Measurements from ENCODE around the gene RIMS3.

The RIMS3 gene

DNA sequence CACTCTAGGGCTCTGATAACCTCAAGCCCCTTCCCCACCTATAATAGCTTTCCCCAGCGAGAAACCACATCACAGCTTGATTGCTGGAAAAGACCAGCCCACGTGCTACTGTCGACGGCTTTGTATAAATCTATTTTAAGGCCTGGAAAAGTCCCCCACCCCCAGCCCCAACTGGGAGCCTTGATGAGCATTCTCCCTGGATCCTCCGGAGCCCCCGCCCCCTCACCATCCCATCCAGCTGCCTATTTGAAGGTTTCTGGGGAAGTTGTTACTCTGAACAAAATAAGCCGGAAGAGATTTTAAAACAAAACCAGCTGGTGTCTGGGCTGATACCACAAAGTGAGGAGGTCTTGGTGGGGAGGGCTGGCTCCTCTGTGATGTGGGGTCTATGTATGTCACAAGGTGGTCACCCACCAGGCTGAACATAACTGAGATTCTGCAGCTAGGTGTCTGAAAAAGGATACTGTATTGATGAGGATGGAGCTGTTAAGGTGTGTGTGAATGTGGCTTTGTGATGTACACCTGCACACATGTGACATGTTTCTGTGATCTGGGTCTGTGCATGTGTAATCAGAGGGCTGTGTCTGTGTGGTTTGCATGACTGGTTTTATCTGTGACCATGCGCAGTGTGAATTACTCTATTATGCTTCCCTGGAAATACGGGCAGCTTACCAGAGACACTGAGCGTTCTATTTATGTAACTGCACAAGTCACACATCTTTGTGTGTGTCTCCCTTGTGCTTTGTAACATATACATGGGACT is 25.0 kb downstream of the RIMS3 start:
- Histone ChIP-seq H3K27ac (ENCODE audit: low read length) (no peak overlapping the region), H3K9ac (ENCODE audit: low read length in 2 of 2) (no peak overlapping the region), H3K27me3 (ENCODE audit: control insufficient read depth in 1 of 2, insufficient read depth in 2 of 2, low read length in 2 of 2) (no peaks in the 10 kb centered on the region)

DNA sequence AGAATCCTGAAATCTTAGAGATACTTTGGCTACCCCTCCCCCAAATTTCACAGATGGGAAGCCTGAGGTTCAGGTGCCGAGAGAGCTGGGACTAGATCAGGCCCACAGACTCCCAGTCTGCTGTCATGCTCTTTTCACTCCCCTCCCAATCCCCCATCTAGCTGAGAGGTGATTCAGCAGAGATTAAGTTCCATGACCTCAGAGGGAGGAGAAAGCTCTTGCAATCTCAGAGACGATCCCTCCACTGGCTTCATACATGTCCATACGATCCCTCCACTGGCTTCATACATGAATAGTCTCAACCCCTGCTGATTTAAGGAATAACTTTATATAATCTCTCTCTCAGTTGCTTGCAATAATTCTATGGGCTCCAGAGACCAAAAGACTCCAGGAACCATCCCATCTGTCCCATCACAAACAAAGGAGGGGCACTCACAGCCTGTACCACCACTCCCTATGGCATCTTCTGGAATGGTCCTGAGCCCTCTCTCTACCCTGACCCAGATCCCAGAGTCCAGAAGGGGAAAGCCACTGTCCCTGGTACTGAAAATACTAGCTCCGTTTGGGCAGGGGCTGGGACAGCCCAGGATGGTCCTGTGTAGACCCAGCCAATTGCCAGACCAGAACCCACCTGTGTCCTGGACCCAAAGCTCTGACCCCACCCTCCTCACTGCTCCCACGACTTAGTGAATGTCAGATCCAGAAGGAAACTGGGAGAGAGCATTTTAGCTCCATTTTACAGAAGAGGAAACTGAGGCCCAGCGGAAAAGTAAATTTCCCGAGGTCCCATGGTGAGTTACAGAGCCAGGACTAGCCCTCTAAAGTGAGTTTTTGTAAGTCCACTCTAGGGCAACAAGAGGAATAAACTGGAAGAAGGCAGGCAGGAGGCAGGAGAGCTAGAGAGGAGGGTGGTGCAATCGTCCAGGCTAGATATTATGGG is 27.1 kb downstream of the RIMS3 start:
- H3K9me3 ChIP-seq (ENCODE audit: control insufficient read depth in 2 of 2, low read length in 2 of 2) = no peaks in the 10 kb centered on the region
- no peaks in the 10 kb centered on the region for H3K27me3 ChIP-seq (ENCODE audit: control insufficient read depth in 1 of 2, insufficient read depth in 2 of 2, low read length in 2 of 2)
- H3K4me1 ChIP-seq (ENCODE audit: control insufficient read depth, insufficient read depth, low read length) = peaks cover 6% of the 10 kb centered on the region
- no peaks in the 10 kb centered on the region for H3K36me3 ChIP-seq (ENCODE audit: control insufficient read depth in 2 of 2, insufficient read depth in 2 of 2, low read length in 2 of 2)
- H3K4me3 ChIP-seq (ENCODE audit: low read length in 2 of 2) = no peak overlapping the region
- H3K27ac ChIP-seq (ENCODE audit: low read length) = no peak overlapping the region
- H3K9ac ChIP-seq (ENCODE audit: low read length in 2 of 2) = no peak overlapping the region

More for the DNA sequence above, 25.0 kb downstream of the RIMS3 start:
- Histone ChIP-seq H3K9me3 (ENCODE audit: control insufficient read depth in 2 of 2, low read length in 2 of 2) (no peaks in the 10 kb centered on the region), H3K4me3 (ENCODE audit: low read length in 2 of 2) (no peak overlapping the region), H3K36me3 (ENCODE audit: control insufficient read depth in 2 of 2, insufficient read depth in 2 of 2, low read length in 2 of 2) (no peaks in the 10 kb centered on the region), H3K4me1 (ENCODE audit: control insufficient read depth, insufficient read depth, low read length) (no peaks in the 10 kb centered on the region)

DNA sequence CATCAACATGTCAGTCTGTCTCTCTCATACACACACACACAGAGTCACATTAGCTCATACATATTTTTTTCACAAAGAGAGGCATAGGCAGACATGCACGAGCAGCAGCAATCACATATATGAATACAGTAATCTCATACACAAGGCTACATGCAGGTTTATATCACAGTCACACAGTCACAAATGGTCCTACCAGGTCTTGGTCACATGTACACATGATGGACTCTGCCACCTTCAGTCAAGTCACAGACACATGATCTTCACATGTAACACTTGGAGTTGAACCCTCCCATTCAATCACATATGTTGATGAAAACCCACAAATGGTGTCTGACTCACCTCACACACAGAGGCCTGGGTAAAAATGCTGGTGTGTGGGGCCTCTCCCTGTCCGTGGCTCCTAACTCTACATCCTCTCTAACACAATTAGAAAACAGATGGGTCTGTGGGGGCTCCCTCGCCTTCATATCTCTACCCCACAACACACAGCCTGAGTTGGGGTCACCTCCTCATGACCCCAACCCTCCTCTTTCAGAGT is 27.9 kb downstream of the RIMS3 start:
- no peak overlapping the region for H3K9ac ChIP-seq (ENCODE audit: low read length in 2 of 2)
- no peak overlapping the region for H3K4me3 ChIP-seq (ENCODE audit: low read length in 2 of 2)
- no peaks in the 10 kb centered on the region for H3K9me3 ChIP-seq (ENCODE audit: control insufficient read depth in 2 of 2, low read length in 2 of 2)
- no peaks in the 10 kb centered on the region for H3K36me3 ChIP-seq (ENCODE audit: control insufficient read depth in 2 of 2, insufficient read depth in 2 of 2, low read length in 2 of 2)
- H3K27me3 ChIP-seq (ENCODE audit: control insufficient read depth in 1 of 2, insufficient read depth in 2 of 2, low read length in 2 of 2) = no peaks in the 10 kb centered on the region
- H3K4me1 ChIP-seq (ENCODE audit: control insufficient read depth, insufficient read depth, low read length) = peaks cover 7% of the 10 kb centered on the region
- no peak overlapping the region for H3K27ac ChIP-seq (ENCODE audit: low read length)

DNA sequence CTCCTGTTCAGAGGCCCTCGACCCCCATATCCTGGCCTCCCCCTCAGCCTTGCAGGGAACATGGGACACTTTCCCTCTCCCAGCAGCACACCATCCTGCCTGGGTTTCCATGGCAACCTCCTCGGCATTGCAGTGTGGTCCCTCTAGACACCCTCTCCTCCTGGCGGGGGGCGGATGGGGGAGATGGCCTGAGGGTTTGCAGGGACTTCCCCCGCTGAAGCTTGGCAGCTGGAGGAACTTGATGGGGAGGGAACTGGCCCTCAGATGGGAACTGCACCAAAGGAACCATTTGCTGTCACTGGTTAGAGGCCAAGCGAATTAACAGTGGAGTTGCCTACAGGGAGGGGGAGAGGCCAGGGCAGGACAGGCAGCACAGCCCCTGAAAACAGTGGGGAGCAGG is 28.7 kb downstream of the RIMS3 start:
- Histone ChIP-seq H3K36me3 (ENCODE audit: control insufficient read depth in 2 of 2, insufficient read depth in 2 of 2, low read length in 2 of 2) (no peaks in the 10 kb centered on the region), H3K27ac (ENCODE audit: low read length) (no peak overlapping the region), H3K27me3 (ENCODE audit: control insufficient read depth in 1 of 2, insufficient read depth in 2 of 2, low read length in 2 of 2) (no peaks in the 10 kb centered on the region), H3K9me3 (ENCODE audit: control insufficient read depth in 2 of 2, low read length in 2 of 2) (no peaks in the 10 kb centered on the region), H3K4me1 (ENCODE audit: control insufficient read depth, insufficient read depth, low read length) (peaks cover 7% of the 10 kb centered on the region), H3K4me3 (ENCODE audit: low read length in 2 of 2) (no peak overlapping the region), H3K9ac (ENCODE audit: low read length in 2 of 2) (no peak overlapping the region)

DNA sequence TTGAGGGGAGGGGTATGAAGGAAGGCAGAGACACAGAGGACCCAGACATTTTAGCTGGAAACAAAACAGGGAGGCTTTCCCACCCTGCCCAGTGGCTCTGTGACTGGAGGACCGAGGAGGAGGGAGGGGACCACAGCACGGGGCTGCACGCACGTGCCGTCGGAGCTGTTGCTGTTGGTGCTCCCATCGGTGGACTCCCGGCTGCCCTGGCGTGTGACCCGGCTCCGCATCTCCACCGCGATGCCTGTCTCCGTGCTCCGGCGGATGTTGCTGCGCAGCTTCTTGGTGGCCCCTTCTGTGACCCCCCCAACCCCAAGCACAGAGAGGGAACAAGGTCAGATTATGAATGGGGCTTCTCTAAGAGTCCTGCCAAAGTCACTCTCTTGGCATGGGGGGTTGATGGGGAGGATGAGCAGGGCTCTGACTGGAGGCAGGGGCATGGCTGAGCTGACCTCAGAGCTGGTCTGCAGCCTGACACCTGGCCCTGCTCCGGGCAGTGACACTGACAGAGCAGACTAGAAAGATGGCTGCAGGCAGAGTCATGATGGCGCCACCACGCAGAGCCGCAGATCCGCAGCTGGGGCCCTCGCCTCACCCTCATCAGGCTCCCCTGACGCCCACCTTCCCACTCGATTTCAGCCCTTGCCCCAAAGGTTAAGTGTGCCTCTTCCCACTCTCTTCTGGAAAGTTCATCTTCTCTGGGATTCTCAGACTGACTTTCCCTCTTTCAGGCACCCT is 29.6 kb downstream of the RIMS3 start:
- no peaks in the 10 kb centered on the region for H3K27me3 ChIP-seq (ENCODE audit: control insufficient read depth in 1 of 2, insufficient read depth in 2 of 2, low read length in 2 of 2)
- H3K9me3 ChIP-seq (ENCODE audit: control insufficient read depth in 2 of 2, low read length in 2 of 2) = no peaks in the 10 kb centered on the region
- no peak overlapping the region for H3K9ac ChIP-seq (ENCODE audit: low read length in 2 of 2)
- H3K36me3 ChIP-seq (ENCODE audit: control insufficient read depth in 2 of 2, insufficient read depth in 2 of 2, low read length in 2 of 2) = no peaks in the 10 kb centered on the region
- no peak overlapping the region for H3K4me3 ChIP-seq (ENCODE audit: low read length in 2 of 2)
- peaks cover 7% of the 10 kb centered on the region for H3K4me1 ChIP-seq (ENCODE audit: control insufficient read depth, insufficient read depth, low read length)
- no peak overlapping the region for H3K27ac ChIP-seq (ENCODE audit: low read length)

DNA sequence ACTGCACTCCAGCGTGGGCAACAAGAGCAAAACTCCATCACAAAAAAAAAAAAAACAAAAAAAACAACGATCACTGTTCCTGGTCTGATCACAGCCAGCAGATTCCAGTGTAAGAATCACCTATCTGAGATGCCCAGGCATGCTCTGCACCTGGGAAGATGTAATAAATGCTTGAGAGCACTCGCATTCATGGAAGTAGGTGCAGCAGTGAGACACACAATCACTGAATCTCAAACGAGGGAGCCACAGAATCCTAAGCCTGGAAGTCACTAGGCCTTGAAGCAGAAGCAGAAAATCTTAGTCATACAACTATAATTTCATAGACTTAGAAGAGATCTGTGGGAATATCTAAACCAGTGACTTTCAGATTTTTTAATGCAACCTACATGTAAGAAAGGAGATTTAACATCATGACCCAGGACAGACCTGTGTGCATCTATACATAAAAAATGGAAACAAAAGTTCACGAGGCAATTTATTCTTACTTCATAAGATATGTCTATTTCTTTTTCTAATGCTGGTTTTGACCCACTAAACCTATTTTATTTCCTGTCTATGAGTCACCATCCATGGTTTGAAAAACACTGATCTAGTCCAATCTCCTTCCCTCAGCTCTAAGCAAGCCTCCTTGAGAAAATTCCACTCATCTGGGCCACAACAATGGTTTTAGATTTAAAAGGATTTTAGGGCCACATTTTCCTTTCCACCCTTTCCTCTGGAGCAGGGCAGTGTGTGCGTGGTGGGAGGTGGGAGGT is 30.4 kb downstream of the RIMS3 start:
- no peaks in the 10 kb centered on the region for H3K9me3 ChIP-seq (ENCODE audit: control insufficient read depth in 2 of 2, low read length in 2 of 2)
- H3K27me3 ChIP-seq (ENCODE audit: control insufficient read depth in 1 of 2, insufficient read depth in 2 of 2, low read length in 2 of 2) = no peaks in the 10 kb centered on the region
- no peak overlapping the region for H3K4me3 ChIP-seq (ENCODE audit: low read length in 2 of 2)
- no peak overlapping the region for H3K9ac ChIP-seq (ENCODE audit: low read length in 2 of 2)
- H3K36me3 ChIP-seq (ENCODE audit: control insufficient read depth in 2 of 2, insufficient read depth in 2 of 2, low read length in 2 of 2) = no peaks in the 10 kb centered on the region
- no peak overlapping the region for H3K27ac ChIP-seq (ENCODE audit: low read length)
- peaks cover 7% of the 10 kb centered on the region for H3K4me1 ChIP-seq (ENCODE audit: control insufficient read depth, insufficient read depth, low read length)

DNA sequence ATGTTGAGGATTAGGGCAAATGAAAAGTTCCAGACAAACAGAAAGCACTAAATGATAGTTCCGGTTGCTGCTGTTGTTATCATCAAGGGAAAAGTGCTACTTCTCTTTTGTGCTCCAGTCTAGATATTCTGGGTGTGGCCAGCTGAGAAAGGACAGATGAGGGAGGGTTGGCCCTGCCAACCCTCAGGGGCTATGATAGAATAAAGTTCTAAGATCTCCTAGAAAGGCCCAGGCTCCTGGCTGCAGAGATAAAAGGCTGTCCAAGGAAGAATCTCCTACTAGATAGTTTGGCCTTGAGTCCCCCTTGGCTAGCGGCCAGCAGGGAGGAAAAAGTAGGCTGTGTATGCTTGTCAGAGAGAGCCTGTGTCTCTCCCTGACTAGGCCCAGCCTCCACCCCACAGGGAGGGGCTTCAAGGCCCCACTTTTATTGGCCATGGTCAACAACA is 31.5 kb downstream of the RIMS3 start:
- peaks cover 0 to under 1% of the 10 kb centered on the region in 2 donors for H3K36me3 ChIP-seq (ENCODE audit: control insufficient read depth in 2 of 2, insufficient read depth in 2 of 2, low read length in 2 of 2)
- H3K4me3 ChIP-seq (ENCODE audit: low read length in 2 of 2) = no peak overlapping the region
- peaks cover 7% of the 10 kb centered on the region for H3K4me1 ChIP-seq (ENCODE audit: control insufficient read depth, insufficient read depth, low read length)
- H3K9ac ChIP-seq (ENCODE audit: low read length in 2 of 2) = no peak overlapping the region
- H3K9me3 ChIP-seq (ENCODE audit: control insufficient read depth in 2 of 2, low read length in 2 of 2) = no peaks in the 10 kb centered on the region
- no peaks in the 10 kb centered on the region for H3K27me3 ChIP-seq (ENCODE audit: control insufficient read depth in 1 of 2, insufficient read depth in 2 of 2, low read length in 2 of 2)
- H3K27ac ChIP-seq (ENCODE audit: low read length) = no peak overlapping the region

DNA sequence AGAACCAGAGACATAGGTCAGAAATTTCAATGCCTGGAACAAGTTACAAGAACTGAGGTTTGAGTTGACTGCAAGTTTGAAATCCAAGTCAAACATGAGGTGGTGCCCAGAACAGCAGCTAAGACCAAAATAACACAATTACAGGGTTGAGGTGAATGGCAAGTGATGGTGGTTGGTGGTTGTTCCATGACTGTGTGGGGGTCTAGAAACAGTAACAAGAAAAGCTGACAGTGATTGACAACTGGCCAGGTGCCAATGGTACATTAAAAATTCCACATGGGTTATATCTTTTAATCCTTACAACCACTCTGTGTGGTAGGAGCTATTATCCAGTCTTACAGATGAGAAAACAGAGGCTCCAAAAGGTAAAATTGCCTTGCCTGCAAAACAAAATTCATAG is 32.0 kb downstream of the RIMS3 start:
- Histone ChIP-seq H3K36me3 (ENCODE audit: control insufficient read depth in 2 of 2, insufficient read depth in 2 of 2, low read length in 2 of 2) (peaks cover 0 to 2% of the 10 kb centered on the region in 2 donors), H3K4me1 (ENCODE audit: control insufficient read depth, insufficient read depth, low read length) (peaks cover 7% of the 10 kb centered on the region), H3K9me3 (ENCODE audit: control insufficient read depth in 2 of 2, low read length in 2 of 2) (no peaks in the 10 kb centered on the region), H3K4me3 (ENCODE audit: low read length in 2 of 2) (no peak overlapping the region), H3K27ac (ENCODE audit: low read length) (no peak overlapping the region), H3K27me3 (ENCODE audit: control insufficient read depth in 1 of 2, insufficient read depth in 2 of 2, low read length in 2 of 2) (no peaks in the 10 kb centered on the region), H3K9ac (ENCODE audit: low read length in 2 of 2) (no peak overlapping the region)

DNA sequence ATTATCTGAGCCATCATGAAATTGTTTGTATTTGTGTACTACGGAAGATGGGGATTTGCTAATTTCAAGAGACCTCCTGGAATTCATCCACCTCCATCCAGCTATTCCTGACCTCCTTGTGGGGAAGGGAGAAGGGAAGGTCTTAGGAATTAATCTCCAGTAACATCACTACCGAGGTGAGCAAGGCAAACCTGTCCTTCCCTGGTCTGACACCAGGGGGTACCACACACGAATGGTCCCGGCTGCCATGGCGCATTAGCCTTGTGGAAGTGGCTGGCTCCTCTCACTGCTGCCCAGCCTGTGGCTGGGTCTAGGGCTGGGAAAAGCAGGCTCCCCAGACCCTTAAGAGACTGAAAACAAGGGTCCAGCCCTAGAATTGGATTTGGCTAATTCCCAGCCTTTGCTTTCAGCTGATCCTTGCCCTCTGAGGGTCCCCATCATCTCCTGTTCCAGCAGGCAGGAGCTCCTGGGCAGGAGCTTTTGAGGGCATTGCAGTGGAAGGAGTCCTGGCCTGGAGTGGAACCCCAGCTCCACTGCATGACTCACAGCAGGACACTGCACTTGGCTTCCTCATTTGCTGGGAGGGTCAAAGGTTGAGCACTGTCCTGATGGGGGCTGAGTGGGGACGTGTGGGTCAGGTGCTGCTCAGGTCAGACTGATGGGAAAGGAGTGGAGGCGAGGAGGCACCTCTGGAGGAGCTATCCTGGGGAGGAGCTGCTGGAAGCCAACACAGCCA is 34.8 kb downstream of the RIMS3 start:
- H3K36me3 ChIP-seq (ENCODE audit: control insufficient read depth in 2 of 2, insufficient read depth in 2 of 2, low read length in 2 of 2) = peaks cover 0 to 2% of the 10 kb centered on the region in 2 donors
- H3K9me3 ChIP-seq (ENCODE audit: control insufficient read depth in 2 of 2, low read length in 2 of 2) = no peaks in the 10 kb centered on the region
- no peak overlapping the region for H3K27ac ChIP-seq (ENCODE audit: low read length)
- peaks cover 7% of the 10 kb centered on the region for H3K4me1 ChIP-seq (ENCODE audit: control insufficient read depth, insufficient read depth, low read length)
- H3K9ac ChIP-seq (ENCODE audit: low read length in 2 of 2) = no peak overlapping the region
- no peaks in the 10 kb centered on the region for H3K27me3 ChIP-seq (ENCODE audit: control insufficient read depth in 1 of 2, insufficient read depth in 2 of 2, low read length in 2 of 2)
- H3K4me3 ChIP-seq (ENCODE audit: low read length in 2 of 2) = no peak overlapping the region
